ENCODE measurements around the gene ITPK1. TPM values are rescaled to one million over a fixed set of nuclear protein-coding genes. Genes with fewer than 3 reads are reported as not detected.

The ITPK1 gene
- total RNA-seq, 2 donors from 2014 or later = 57.9 to 92.1 TPM

DNA sequence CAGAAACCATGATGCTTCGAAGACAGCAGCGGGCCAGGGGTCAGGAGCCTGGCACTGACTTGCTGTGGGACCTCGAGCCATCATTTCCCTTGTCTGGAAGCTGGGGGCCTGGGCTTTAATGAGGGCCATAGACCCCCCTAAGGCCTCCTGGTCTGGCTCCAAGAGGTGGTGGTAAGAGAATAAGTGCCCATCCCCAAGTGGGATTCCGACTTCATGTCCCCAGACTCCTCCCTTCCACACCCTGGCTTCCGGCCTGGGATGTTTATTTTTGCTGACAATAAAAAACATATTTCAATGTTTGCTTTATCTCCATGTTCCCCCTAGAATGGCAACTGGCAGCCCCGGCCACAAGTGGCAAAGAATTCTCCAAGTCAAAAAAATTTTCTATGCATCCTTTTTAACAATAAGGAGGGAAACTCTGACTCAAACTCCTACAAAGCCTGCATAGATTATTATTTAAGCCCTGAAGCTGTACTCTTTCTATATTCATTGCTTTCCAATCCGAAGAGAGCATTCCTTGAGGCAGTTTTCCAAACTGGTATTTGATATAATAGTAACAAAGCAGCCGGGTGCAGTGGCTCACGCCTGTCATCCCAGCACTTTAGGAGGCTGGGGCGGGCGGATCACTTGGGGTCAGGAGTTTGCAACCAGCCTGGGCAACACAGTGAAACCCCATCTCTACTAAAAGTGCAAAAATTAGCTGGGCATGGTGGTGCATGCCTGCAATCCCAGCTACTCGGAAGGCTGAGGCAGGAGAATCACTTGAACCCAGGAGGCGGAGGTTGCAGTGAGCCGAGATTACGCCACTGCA, 84.0 kb downstream of the ITPK1 start:
- DNase-seq (ENCODE audit: low spot score) (no peak), ATAC-seq (no peak)
- H3K36me3 Mint-ChIP-seq = no peaks in the 10 kb centered on the region
- no peak overlapping the region for H3K4me3 Mint-ChIP-seq
- peaks cover 21 to 24% of the 10 kb centered on the region in 2 donors for H3K4me1 Mint-ChIP-seq (ENCODE audit: low read depth in 2 of 2)
- no peaks in the 10 kb centered on the region for H3K27me3 Mint-ChIP-seq
- H3K9me3 Mint-ChIP-seq = no peaks in the 10 kb centered on the region
- H3K27ac Mint-ChIP-seq = no peak overlapping the region

DNA sequence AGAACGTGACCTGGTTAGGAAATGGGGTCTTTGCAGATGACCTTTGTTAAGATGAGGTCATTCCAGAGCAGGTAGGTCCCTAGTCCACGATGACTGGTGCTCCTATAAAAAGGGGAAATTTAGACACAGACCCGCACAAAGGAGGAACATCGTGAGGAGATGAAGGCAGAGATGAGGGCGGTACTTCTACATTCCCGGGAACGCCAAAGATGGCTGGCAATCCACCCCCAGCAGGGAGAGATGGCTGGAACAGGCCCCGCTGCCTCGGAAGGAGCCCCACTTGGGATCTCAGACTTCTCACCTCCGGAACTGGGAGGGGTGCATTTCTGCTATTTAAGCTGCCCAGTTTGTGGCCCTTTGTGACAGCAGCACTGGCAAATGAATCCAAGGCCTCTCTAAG, 85.0 kb downstream of the ITPK1 start:
- no peak overlapping the region for H3K27ac Mint-ChIP-seq
- ATAC-seq (no peak), DNase-seq (ENCODE audit: low spot score) (no peak)
- H3K36me3 Mint-ChIP-seq = no peaks in the 10 kb centered on the region
- no peaks in the 10 kb centered on the region for H3K27me3 Mint-ChIP-seq
- H3K4me1 Mint-ChIP-seq (ENCODE audit: low read depth in 2 of 2) = peaks cover 22 to 24% of the 10 kb centered on the region in 2 donors
- no peak overlapping the region for H3K4me3 Mint-ChIP-seq
- H3K9me3 Mint-ChIP-seq = no peaks in the 10 kb centered on the region

DNA sequence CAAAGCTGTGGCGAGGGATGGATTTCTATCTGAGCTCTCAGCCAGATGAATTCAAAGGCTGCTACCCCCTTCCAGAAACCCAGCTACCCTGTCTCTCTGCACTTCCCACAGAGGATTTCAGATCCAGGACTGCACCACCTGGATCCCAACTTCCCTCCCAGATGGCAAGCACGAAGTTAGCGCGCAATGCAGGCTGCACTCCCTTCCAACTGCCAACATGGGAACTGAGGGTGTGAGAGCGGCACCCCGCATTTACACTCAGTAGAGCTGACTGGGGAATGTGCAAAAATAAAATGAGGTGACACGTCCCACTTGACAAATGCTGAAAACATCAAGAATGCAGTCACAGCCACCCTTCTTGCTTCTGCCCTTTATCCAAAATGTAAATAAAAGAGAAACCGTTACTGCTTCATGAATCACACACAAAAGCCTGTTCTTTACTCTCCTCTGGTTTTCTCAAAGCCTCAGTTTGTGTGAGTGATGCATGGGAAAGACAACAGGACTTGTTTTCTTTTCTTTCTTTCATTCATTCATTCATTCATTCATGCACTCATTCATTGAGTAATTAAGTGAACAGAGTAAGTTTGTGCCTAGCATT, 85.7 kb downstream of the ITPK1 start:
- no peak overlapping the region for H3K27ac Mint-ChIP-seq
- H3K36me3 Mint-ChIP-seq = no peaks in the 10 kb centered on the region
- H3K4me1 Mint-ChIP-seq (ENCODE audit: low read depth in 2 of 2) = peaks cover 24 to 26% of the 10 kb centered on the region in 2 donors
- H3K9me3 Mint-ChIP-seq = no peaks in the 10 kb centered on the region
- ATAC-seq = no peak
- no peaks in the 10 kb centered on the region for H3K27me3 Mint-ChIP-seq
- no peak overlapping the region for H3K4me3 Mint-ChIP-seq
- no peak for DNase-seq (ENCODE audit: low spot score)

DNA sequence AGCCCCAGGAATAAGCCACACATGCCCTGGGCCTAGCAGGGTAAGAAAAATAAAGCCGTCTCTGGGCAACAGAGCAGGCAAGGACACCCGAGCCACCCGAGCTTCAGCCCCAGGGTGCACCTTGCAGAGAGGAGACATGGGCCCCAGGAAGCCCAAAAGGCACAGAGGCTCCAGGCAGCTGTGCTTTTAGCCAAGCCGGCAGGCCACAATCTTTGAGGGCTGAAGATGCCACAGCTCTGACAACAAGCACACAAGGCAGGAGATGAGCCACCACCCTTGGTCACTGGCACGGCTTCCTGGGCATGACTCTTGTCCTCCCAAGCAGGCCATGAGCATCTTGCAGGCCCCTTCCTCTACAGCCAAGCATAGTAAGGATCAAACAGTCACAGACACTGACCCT, 86.3 kb downstream of the ITPK1 start:
- H3K27me3 Mint-ChIP-seq = no peaks in the 10 kb centered on the region
- H3K36me3 Mint-ChIP-seq = no peaks in the 10 kb centered on the region
- no peak overlapping the region for H3K27ac Mint-ChIP-seq
- H3K4me3 Mint-ChIP-seq = no peak overlapping the region
- DNase-seq (ENCODE audit: low spot score) = no peak
- ATAC-seq = no peak
- H3K9me3 Mint-ChIP-seq = no peaks in the 10 kb centered on the region
- peaks cover 21 to 22% of the 10 kb centered on the region in 2 donors for H3K4me1 Mint-ChIP-seq (ENCODE audit: low read depth in 2 of 2)

DNA sequence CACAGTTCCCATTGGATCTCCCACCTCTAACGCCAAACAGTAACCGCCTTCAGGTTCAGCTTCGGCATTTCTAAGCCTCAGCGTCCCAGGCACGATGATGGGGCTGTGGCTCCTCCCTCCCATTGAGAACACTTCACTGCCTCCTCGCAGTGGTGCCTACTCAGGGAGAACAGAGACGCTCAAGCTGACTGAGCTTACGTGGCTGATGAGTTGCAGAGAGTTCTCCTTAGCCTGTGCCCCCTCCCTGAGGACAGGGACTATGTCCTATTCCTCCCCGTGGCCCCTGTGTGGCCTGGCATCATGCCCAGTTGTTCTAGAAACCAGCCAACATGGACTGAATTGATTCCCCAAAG, 87.0 kb downstream of the ITPK1 start:
- Mint-ChIP-seq H3K27me3 (no peaks in the 10 kb centered on the region), H3K9me3 (no peaks in the 10 kb centered on the region), H3K36me3 (no peaks in the 10 kb centered on the region), H3K27ac (no peak overlapping the region), H3K4me1 (ENCODE audit: low read depth in 2 of 2) (peaks cover 17 to 18% of the 10 kb centered on the region in 2 donors), H3K4me3 (no peak overlapping the region)
- ATAC-seq (no peak), DNase-seq (ENCODE audit: low spot score) (no peak)

DNA sequence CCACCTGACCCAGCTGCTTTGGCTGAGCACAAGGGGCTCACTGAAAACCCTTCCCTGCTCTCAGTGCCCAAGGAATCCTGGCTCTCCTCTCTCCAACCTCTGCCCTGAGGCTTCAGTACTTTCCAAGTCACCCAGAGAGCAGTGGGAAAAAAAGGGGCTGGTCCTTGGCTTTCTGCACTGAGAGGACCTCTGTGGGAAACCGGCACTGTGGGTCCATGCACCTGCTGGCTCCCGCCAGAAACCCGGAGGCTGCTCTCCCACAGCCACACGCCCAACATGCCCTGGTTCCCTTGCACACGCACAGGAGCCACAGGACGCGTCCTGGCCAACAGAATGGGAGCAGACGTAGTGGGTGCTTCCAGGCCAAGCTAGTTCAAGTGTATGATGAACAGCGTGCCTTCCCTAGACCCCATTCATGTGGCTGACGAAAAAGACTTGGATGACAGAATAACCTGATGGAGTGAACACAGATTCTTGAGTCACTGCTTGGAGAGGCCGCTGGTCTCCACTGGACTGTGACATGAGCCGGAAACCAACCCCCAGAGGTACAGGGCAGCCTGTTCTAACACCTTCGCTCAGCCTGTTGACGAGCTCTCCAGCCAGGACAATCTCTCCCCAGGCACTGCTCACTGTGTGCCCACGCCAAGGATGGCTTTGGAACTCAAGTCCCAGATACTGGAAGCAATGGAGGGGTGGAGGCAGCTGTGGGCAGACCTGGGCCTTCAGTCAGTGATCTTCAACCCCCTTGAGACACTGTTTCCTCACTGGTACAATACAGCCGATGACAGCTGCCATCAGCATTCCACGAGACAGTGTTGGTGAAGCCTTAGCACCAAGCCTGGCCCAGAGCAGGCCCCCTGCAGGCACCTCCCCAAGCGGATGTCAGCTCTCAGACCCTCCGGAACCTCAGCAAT, 87.7 kb downstream of the ITPK1 start:
- no peak for ATAC-seq
- H3K4me1 Mint-ChIP-seq (ENCODE audit: low read depth in 2 of 2) = peaks cover 16 to 18% of the 10 kb centered on the region in 2 donors
- H3K9me3 Mint-ChIP-seq = no peaks in the 10 kb centered on the region
- H3K27ac Mint-ChIP-seq = no peak overlapping the region
- no peak overlapping the region for H3K4me3 Mint-ChIP-seq
- no peaks in the 10 kb centered on the region for H3K36me3 Mint-ChIP-seq
- no peaks in the 10 kb centered on the region for H3K27me3 Mint-ChIP-seq
- no peak for DNase-seq (ENCODE audit: low spot score)

DNA sequence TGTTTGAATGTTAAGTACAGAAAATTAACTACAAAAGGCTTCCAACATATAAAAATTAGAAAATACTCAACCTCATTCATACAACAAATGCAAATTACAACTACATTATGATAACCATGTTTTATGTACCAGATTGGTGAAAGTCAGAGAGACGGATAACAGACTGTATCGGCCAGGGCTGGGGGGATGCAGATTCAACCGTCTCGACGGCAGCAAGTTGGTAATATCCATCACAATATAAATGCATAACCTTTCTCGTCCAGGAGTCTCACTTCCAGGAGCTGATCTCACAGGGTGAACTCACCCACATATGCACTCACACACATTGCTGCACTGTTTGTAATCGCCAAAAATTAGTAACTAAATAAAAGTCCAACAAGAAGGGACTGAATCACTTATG, 89.4 kb downstream of the ITPK1 start:
- no peak overlapping the region for H3K27ac Mint-ChIP-seq
- no peaks in the 10 kb centered on the region for H3K9me3 Mint-ChIP-seq
- DNase-seq (ENCODE audit: low spot score) = no peak
- ATAC-seq = no peak
- peaks cover 24 to 27% of the 10 kb centered on the region in 2 donors for H3K4me1 Mint-ChIP-seq (ENCODE audit: low read depth in 2 of 2)
- no peak overlapping the region for H3K4me3 Mint-ChIP-seq
- no peaks in the 10 kb centered on the region for H3K27me3 Mint-ChIP-seq
- no peaks in the 10 kb centered on the region for H3K36me3 Mint-ChIP-seq

DNA sequence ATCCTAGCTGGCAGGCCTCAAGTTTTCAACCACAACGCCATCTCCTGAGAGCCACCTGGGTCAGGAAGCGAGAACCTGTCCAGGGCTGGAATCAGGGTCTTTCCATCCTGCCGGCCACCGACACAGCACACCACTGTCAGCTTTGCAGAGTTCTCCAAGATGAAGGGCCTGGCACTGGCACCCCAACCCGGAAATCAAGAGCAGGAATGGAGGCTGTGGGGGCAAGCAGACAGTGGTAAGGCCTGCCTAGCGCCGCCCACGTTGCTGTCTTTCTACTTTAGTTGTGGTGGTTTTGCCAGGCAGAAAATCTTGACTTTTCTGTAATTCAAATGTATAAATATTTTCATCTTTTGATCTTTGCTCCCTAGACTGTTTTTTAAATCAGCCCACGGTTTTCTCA, 90.7 kb downstream of the ITPK1 start:
- DNase-seq (ENCODE audit: low spot score) (no peak), ATAC-seq (no peak)
- peak overlapping the region in 1 of 2 donors; percentile 10 for H3K27ac Mint-ChIP-seq
- no peak overlapping the region for H3K4me3 Mint-ChIP-seq
- H3K27me3 Mint-ChIP-seq = no peaks in the 10 kb centered on the region
- H3K9me3 Mint-ChIP-seq = no peaks in the 10 kb centered on the region
- peaks cover 22 to 28% of the 10 kb centered on the region in 2 donors for H3K4me1 Mint-ChIP-seq (ENCODE audit: low read depth in 2 of 2)
- no peaks in the 10 kb centered on the region for H3K36me3 Mint-ChIP-seq

DNA sequence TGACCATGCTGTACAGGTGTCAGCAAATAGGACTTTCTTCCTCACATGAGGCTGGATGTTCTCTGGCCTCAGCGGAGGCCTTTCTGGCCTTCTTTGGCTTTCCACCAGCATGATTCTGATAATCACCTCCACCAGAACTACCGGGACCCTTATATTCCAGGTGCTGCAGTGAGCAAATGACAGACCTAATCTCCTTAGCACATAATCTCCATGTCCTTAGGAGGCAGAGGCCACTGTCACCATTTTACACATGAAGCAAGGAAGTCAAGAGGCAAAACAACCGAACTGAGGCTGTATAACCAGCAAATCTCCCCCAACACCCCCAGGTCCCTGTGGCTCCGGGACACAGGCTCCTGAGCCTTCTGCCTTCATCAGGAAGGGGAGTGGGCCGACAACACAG, 91.2 kb downstream of the ITPK1 start:
- Mint-ChIP-seq H3K27me3 (no peaks in the 10 kb centered on the region), H3K27ac (no peak overlapping the region), H3K4me1 (ENCODE audit: low read depth in 2 of 2) (peaks cover 21 to 28% of the 10 kb centered on the region in 2 donors), H3K4me3 (no peak overlapping the region), H3K9me3 (no peaks in the 10 kb centered on the region), H3K36me3 (no peaks in the 10 kb centered on the region)
- DNase-seq (ENCODE audit: low spot score) = no peak
- ATAC-seq = no peak

DNA sequence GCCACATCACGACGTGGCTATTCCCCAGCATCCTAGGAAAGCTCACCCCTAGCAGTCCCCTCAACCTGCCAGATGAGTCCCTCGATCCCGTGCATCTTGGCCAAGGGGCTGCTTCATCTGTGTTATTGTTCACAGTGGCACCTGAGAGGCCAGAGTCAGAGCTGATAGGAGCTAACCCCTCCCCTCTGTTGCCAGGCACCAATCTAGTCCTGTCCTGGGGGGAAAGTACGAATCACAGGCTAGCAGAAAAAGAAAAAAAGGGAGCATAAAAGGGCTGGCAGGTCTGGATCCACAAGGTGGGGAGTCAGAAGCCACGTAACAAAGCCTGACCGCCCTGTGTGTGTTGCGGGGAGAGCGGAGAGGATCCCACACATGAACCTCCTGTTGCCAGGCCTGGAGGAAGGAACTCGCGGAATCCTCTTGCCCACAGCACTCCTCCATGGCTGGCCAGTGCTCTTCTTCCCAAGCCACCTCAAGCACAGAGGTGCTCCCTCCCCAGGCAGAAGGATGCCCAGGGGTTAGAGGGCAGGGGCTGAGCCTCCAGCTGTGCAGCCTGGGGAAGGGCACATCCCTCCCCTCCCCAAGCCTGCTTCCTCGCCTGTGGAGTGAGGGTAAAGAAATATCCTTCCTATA, 91.8 kb downstream of the ITPK1 start:
- Mint-ChIP-seq H3K4me3 (no peak overlapping the region), H3K9me3 (no peaks in the 10 kb centered on the region), H3K27ac (no peak overlapping the region), H3K36me3 (no peaks in the 10 kb centered on the region), H3K27me3 (no peaks in the 10 kb centered on the region), H3K4me1 (ENCODE audit: low read depth in 2 of 2) (peaks cover 21 to 28% of the 10 kb centered on the region in 2 donors)
- DNase-seq (ENCODE audit: low spot score) (no peak), ATAC-seq (no peak)

DNA sequence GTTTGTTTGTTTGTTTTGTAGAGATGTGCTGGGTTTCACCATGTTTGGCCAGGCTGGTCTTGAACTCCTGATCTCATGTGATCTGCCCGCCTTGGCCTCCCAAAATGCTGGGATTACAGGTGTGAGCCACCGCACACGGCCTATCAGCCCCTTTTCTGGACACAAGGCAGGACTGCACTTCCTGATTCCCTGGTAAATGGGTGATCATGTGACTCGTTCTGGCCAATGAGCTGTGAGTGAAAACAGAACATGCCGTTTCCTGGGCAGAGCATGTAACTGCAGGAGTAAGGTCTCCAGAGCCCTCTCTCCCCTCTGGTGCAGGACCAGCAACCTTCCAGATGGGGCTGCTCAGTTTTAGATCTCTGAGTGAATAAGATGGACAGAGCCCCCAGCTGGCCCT, 92.7 kb downstream of the ITPK1 start:
- Mint-ChIP-seq H3K9me3 (no peaks in the 10 kb centered on the region), H3K4me3 (no peak overlapping the region), H3K27ac (no peak overlapping the region), H3K27me3 (no peaks in the 10 kb centered on the region), H3K36me3 (no peaks in the 10 kb centered on the region), H3K4me1 (ENCODE audit: low read depth in 2 of 2) (peaks cover 21 to 30% of the 10 kb centered on the region in 2 donors)
- DNase-seq (ENCODE audit: low spot score) (no peak), ATAC-seq (no peak)

DNA sequence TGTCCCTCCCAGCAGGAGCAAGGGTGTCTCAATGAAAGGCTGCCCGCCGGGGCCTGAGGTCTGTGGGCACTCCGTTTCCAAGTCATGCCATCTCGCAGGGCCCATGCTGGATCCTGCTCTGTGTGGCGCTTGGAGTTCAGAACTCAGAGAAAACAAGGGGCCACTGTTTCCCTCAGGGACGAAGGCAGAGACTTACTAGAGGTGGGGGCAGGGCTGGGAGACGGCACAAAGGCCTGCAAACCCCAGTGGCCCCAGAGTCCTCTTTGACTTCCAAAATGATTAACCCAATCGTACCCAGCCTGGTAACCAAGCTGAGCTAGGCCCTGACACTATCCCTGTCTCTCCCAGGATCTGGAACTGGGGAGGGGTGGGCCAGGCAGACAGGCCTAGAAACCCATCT, 95.8 kb downstream of the ITPK1 start:
- no peaks in the 10 kb centered on the region for H3K36me3 Mint-ChIP-seq
- no peak overlapping the region for H3K4me3 Mint-ChIP-seq
- ATAC-seq = no peak
- H3K9me3 Mint-ChIP-seq = no peaks in the 10 kb centered on the region
- H3K27me3 Mint-ChIP-seq = no peaks in the 10 kb centered on the region
- H3K27ac Mint-ChIP-seq = peak overlapping the region in 1 of 2 donors; percentile 57
- peaks cover 21 to 26% of the 10 kb centered on the region in 2 donors for H3K4me1 Mint-ChIP-seq (ENCODE audit: low read depth in 2 of 2)
- no peak for DNase-seq (ENCODE audit: low spot score)

DNA sequence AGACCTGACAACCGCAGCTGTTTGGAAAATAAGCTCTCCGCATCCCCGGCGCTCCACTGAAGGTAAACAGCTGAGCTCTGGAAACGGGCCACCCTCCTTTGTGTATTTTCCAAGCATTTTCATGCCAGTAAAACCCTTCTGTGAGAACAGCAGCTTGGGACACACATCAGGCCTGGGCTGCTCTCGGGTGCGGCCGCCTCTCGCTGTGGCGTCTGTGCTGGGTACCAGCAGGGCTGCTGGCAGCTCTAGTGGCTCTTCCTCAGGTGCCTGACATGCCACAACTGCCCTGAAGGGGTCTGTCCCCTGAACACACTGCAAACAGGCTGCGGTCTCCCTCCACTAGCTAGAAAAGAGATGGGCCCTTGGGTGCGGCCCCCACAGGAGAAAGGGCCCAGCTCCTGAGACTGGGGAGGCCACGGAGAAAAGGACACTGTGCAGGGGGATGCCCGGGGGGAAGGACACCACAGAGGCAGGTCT, 96.3 kb downstream of the ITPK1 start:
- no peak for ATAC-seq

More for the DNA sequence above, 96.3 kb downstream of the ITPK1 start:
- Mint-ChIP-seq H3K36me3 (no peaks in the 10 kb centered on the region), H3K9me3 (no peaks in the 10 kb centered on the region), H3K4me3 (no peak overlapping the region), H3K4me1 (ENCODE audit: low read depth in 2 of 2) (peaks cover 21 to 29% of the 10 kb centered on the region in 2 donors), H3K27me3 (no peaks in the 10 kb centered on the region), H3K27ac (no peak overlapping the region)
- DNase-seq (ENCODE audit: low spot score) = no peak

Data from natural killer cell treated with Interleukin-12 subunit alpha and Interleukin-12 subunit beta and Interleukin-15 and Interleukin-18, amount 100 ng/mL, for 72 hours (primary cell).